Peyer's patch (tissue), 4 donors: ENCODE data around the gene DYRK1A. TPM values are rescaled to one million over a fixed set of nuclear protein-coding genes. Genes with fewer than 3 reads are reported as not detected.
A peak's percentile ranks its signal among the peaks of the same experiment; 100 is the strongest.

ENCODE experiments used
- DNase-seq, 3 donors: peaks; one replicate each; pipeline ENCODE4 v3.0.0-alpha.2; 2017 to 2019
- H3K27ac ChIP-seq, 4 donors: fragments of 200-600 bp; sonication (generic); one replicate each; pipeline ENCODE4 v1.5.1; 2016 to 2019
- H3K27me3 ChIP-seq, 2 donors: fragments of 200-600 bp; sonication (generic); one replicate each; pipeline ENCODE4 v1.5.1; 2019
- H3K36me3 ChIP-seq, 3 donors: fragments of 200-600 bp; sonication (generic); one replicate each; pipeline ENCODE4 v1.5.1; 2016 to 2019
- H3K4me1 ChIP-seq, 4 donors: fragments of 200-600 bp; sonication (generic); one replicate each; pipeline ENCODE4 v1.5.1; 2016 to 2019
- H3K4me3 ChIP-seq, 4 donors: fragments of 200-600 bp; sonication (generic); 1 replicate in 3 of 4; 2 replicates in 1 of 4; pipeline ENCODE4 v1.5.1; 2016 to 2019; ENCODE audit warnings: mild to moderate bottlenecking in 1 of 4
- H3K9me3 ChIP-seq, 4 donors: fragments of 200-600 bp; sonication (generic); one replicate each; pipeline ENCODE4 v1.5.1; 2016 to 2019; ENCODE audit warnings: mild to moderate bottlenecking in 1 of 4
- POLR2A ChIP-seq, 2 donors: fragments of 450-650 bp; IDR thresholded peaks; one replicate each; pipeline ENCODE4 v1.5.1; 2017; ENCODE audit warnings: antibody characterized with exemption in 2 of 2, mild to moderate bottlenecking in 2 of 2, moderate library complexity in 2 of 2
- total RNA-seq, 4 donors: library from RNA; depleted of rRNA; stranded (reverse); fragments of >200 nt; gene quantifications; one replicate each; pipeline ENCODE4 v1.1.0, GENCODE V29; 2016
- TF ChIP-seq, protein P1 (sequence below), 6 experiments: fragments of 450-650 bp in 4 of 6; fragments of 200-600 bp in 2 of 6; sonication (generic) in 1 of 6; IDR thresholded peaks; one replicate each; pipeline ENCODE4 v1.5.1; 2017 to 2019; ENCODE audit warnings: antibody characterized with exemption in 6 of 6, mild to moderate bottlenecking in 3 of 6, moderate library complexity in 1 of 6

DYRK1A gene
- total RNA-seq, 4 donors from 2014 or later = 68.8 to 133 (median 81.3) TPM

DNA sequence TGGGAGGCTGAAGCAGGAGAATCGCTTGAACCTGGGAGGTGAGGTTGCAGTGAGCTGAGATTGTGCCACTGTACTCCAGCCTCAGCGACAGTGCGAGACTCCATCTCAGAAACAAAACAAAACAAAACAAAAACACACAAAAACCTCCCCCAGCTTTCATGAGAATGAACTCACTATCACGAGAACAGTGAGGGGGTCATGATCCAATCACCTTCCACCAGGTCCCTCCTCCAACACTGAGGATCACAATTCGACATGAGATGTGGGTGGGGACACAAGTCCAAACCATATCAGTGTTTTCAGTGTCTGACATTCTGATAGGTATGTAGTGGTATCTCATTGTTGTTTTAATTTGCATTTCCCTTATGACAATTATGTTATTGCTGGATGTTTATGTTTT lies 31.5 kb upstream of the DYRK1A start:
- Histone ChIP-seq H3K4me1 (no peaks in the 10 kb centered on the region), H3K27me3 (no peaks in the 10 kb centered on the region), H3K4me3 (no peak overlapping the region), H3K27ac (no peak overlapping the region), H3K36me3 (no peaks in the 10 kb centered on the region), H3K9me3 (no peaks in the 10 kb centered on the region)
- no peak for TF ChIP-seq POLR2A (IDR thresholded peaks at IDR 0.05)
- TF ChIP-seq, protein P1, sequence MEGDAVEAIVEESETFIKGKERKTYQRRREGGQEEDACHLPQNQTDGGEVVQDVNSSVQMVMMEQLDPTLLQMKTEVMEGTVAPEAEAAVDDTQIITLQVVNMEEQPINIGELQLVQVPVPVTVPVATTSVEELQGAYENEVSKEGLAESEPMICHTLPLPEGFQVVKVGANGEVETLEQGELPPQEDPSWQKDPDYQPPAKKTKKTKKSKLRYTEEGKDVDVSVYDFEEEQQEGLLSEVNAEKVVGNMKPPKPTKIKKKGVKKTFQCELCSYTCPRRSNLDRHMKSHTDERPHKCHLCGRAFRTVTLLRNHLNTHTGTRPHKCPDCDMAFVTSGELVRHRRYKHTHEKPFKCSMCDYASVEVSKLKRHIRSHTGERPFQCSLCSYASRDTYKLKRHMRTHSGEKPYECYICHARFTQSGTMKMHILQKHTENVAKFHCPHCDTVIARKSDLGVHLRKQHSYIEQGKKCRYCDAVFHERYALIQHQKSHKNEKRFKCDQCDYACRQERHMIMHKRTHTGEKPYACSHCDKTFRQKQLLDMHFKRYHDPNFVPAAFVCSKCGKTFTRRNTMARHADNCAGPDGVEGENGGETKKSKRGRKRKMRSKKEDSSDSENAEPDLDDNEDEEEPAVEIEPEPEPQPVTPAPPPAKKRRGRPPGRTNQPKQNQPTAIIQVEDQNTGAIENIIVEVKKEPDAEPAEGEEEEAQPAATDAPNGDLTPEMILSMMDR (IDR thresholded peaks at IDR 0.05) = no peak
- DNase-seq = no peak

DNA sequence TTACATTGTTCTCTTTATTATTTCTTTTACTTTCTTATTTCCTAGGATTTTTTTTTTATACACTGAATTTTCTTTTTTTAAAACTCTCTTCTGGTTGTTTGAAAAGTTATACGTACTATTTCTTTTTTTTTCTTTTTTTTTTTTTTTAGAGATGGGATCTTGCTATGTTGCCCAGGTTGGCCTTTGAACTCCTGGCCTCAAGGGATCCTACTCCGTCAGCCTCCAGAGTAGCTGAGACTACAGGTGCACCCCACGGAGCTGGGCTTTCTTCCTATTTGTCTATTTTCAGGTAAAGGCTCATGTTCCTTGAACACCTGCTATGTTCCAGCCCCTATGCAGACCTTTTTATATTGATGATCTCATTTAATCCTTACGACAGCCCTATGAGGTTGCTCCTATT lies 29.4 kb upstream of the DYRK1A start:
- Histone ChIP-seq H3K27me3 (no peaks in the 10 kb centered on the region), H3K4me3 (no peak overlapping the region), H3K36me3 (no peaks in the 10 kb centered on the region), H3K9me3 (no peaks in the 10 kb centered on the region), H3K4me1 (no peaks in the 10 kb centered on the region), H3K27ac (no peak overlapping the region)
- TF ChIP-seq, protein P1 (IDR thresholded peaks at IDR 0.05) = no peak
- TF ChIP-seq POLR2A (IDR thresholded peaks at IDR 0.05) = no peak
- no peak for DNase-seq

DNA sequence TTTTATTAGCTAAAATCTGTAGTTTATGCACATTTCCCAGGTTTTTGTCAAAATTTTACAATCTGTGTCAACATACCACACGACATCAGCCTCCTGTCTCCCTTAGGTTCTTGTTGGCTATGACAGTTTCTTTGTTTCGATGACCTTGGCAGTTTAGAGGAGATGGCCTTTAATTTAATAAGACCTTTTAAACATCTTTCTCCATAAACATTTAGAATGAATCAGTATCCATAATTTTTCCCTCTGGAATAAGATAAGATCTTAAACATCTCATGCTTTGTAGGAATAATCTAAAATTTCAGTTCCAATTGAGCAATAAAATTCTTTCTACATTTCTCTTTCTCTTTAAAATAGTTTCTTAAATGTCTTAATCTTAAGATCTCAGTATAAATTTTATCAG lies 28.7 kb upstream of the DYRK1A start:
- TF ChIP-seq POLR2A (IDR thresholded peaks at IDR 0.05) = no peak
- TF ChIP-seq, protein P1 (IDR thresholded peaks at IDR 0.05) = no peak
- Histone ChIP-seq H3K4me3 (no peak overlapping the region), H3K4me1 (no peaks in the 10 kb centered on the region), H3K27me3 (no peaks in the 10 kb centered on the region), H3K27ac (no peak overlapping the region), H3K36me3 (no peaks in the 10 kb centered on the region), H3K9me3 (no peaks in the 10 kb centered on the region)
- no peak for DNase-seq

DNA sequence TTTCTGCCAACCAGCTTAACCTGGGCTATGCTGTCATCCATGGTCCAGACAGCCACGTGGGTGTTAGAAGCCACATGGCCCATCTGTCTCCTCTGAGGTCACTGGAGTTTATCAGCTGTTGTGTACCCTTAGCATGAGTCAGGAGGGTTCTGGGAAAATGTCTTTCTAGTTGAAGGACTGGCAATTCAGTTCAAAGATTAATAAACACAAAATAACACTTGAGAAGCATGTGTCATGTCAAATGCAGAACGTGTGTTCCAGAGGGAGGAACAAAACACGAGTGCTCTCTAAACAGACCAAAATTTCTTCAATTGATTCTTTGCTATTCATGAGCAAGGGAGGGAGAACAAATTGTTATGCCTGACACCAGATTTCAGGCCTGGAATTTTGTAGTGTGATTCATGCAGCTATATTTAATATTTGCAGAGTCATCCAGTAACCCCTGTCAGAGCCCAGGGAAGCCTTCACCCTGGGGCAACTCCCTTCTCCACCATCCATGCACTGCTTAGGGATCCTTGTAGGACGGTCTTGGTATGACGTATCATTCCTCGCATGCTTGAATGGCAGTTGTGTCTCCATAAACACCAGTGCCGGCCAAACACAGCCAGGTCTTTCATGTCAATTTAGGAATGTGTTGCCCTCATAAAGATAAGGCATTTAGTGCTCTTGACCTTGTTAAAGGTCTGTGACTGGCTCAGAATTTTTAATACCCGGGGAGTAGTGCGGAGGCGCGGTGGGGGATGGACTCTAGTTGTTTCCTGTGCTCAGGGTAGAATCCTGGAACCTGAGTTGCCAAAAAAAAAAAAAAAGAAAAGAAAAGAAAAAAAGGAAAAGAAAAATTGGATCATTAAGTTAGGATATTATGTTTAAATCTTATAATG lies 27.7 kb upstream of the DYRK1A start:
- DNase-seq = no peak
- peak overlapping the region in 3 of 4 donors; percentile 18 to 46 (median 41) for H3K27ac ChIP-seq
- H3K9me3 ChIP-seq = no peaks in the 10 kb centered on the region
- no peaks in the 10 kb centered on the region for H3K36me3 ChIP-seq
- no peak overlapping the region for H3K4me3 ChIP-seq
- no peaks in the 10 kb centered on the region for H3K4me1 ChIP-seq
- TF ChIP-seq, protein P1 (IDR thresholded peaks at IDR 0.05) = no peak
- no peak for TF ChIP-seq POLR2A (IDR thresholded peaks at IDR 0.05)
- H3K27me3 ChIP-seq = no peaks in the 10 kb centered on the region

DNA sequence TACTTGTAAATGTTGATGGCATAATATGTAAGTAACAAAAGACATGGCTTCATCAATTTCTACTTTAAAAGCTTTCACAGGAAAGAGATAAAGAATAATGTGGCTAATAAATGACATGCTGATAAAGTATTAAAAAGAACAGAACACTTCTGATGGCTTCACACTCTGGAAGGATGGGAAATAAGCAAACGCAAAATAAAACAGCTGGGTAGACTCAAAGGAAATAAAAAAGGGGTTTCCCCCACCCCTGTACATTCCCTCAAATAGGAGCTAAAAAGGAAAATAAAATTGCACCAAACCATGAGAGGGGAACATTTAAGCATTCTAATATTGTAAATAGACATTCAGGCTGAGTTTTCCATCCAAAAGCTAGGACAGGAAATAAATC lies 27.0 kb upstream of the DYRK1A start:
- peak overlapping the region in 2 of 4 donors; percentile 18 to 46 for H3K27ac ChIP-seq
- DNase-seq = no peak

More for the DNA sequence above, 27.0 kb upstream of the DYRK1A start:
- Histone ChIP-seq H3K4me1 (no peaks in the 10 kb centered on the region), H3K9me3 (no peaks in the 10 kb centered on the region), H3K4me3 (no peak overlapping the region), H3K36me3 (no peaks in the 10 kb centered on the region), H3K27me3 (no peaks in the 10 kb centered on the region)
- TF ChIP-seq, protein P1 (IDR thresholded peaks at IDR 0.05) = no peak
- no peak for TF ChIP-seq POLR2A (IDR thresholded peaks at IDR 0.05)
